ENCODE results near the gene PCSK2.

DNA sequence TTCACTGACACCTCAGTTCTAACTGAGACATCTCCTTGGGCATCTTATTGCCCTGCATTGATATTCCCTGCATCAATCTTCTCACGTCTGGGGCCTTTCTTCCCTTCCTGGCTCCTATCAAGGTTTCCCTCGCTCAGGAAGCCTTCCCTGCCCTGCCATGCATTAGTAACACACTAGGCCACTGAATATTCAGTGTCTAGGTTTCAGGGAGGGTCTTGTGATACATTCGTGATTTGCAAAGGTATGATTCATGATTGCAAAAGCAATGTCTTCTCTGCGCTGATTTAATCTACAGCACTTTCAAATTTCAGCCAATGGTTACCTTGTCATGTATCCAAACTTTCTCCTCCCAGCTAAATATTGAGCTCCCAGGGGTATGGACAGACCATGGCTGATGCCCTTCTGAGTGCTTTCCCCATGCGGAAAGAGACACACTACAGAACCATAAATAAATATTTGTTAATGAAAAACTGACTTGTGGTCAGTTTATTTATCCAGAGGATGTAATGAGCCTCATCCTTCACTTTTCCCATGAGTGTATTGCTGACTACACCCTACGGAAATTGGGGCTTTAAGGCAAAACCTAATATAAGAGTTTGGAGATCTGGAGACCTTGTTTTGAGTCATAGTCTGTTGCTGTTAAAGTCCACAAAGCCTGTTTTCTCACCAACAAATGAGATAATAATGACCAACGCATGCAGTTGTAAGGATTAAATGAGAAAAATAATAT, 21.6 kb upstream of the PCSK2 start:
- TF ChIP-seq, protein P1, sequence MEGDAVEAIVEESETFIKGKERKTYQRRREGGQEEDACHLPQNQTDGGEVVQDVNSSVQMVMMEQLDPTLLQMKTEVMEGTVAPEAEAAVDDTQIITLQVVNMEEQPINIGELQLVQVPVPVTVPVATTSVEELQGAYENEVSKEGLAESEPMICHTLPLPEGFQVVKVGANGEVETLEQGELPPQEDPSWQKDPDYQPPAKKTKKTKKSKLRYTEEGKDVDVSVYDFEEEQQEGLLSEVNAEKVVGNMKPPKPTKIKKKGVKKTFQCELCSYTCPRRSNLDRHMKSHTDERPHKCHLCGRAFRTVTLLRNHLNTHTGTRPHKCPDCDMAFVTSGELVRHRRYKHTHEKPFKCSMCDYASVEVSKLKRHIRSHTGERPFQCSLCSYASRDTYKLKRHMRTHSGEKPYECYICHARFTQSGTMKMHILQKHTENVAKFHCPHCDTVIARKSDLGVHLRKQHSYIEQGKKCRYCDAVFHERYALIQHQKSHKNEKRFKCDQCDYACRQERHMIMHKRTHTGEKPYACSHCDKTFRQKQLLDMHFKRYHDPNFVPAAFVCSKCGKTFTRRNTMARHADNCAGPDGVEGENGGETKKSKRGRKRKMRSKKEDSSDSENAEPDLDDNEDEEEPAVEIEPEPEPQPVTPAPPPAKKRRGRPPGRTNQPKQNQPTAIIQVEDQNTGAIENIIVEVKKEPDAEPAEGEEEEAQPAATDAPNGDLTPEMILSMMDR (IDR thresholded peaks at IDR 0.05; ENCODE audit: poor library complexity): no peak
- no peak for TF ChIP-seq EZH2 (IDR thresholded peaks at IDR 0.05; ENCODE audit: borderline replicate concordance)
- no peak for TF ChIP-seq EZH2phosphoT487 (IDR thresholded peaks at IDR 0.05; ENCODE audit: low read depth, severe bottlenecking, unreplicated experiment)
